ACHN (cell line): Measurements from ENCODE around the gene LRRC4C.
"Not testable (repeated sequence)": the region's sequence is repeated elsewhere in the genome, so short reads cannot be mapped to it uniquely, and the experiment has no call there.

Experiments
- DNase-seq: peaks from one replicate; pipeline ENCODE4 v3.0.0-alpha.2; 2015
- in situ Hi-C: cut with HindIII; loops from 2 replicates; pipeline ENCODE4 v1.10.0; 2017; ENCODE audit warnings: low sequenced_read_pairs, low pct_ligation_motif_present, low pct_unique_long_range_greater_than_20kb

Gene LRRC4C

GRCh38 chr11:40542821-40543220 is 916.6 kb downstream of the LRRC4C start:
- in situ Hi-C loops, result no loop called here
- DNase-seq, result no peak

- no peak for DNase-seq
- in situ Hi-C loops, result no loop called here
These were observed 921.7 kb downstream of the LRRC4C start for GRCh38 chr11:40537734-40538133.

GRCh38 chr11:40522080-40522479 is 937.4 kb downstream of the LRRC4C start:
- DNase-seq, in situ Hi-C loops: not testable (repeated sequence)

- DNase-seq, result no peak
- in situ Hi-C loops, result no loop called here
These were observed 942.3 kb downstream of the LRRC4C start for GRCh38 chr11:40517122-40517521.

- in situ Hi-C loops, result no loop called here
- peak; percentile 35 for DNase-seq
These were observed 945.3 kb downstream of the LRRC4C start for GRCh38 chr11:40514124-40514523.

GRCh38 chr11:40513281-40513680 is 946.2 kb downstream of the LRRC4C start:
- no peak for DNase-seq
- in situ Hi-C loops, result no loop called here

GRCh38 chr11:40508303-40508702 is 951.1 kb downstream of the LRRC4C start:
- DNase-seq, result no peak
- in situ Hi-C loops, result no loop called here

GRCh38 chr11:40506226-40506625 is 953.2 kb downstream of the LRRC4C start:
- in situ Hi-C loops, result no loop called here
- no peak for DNase-seq

GRCh38 chr11:40491341-40491740 is 968.1 kb downstream of the LRRC4C start:
- in situ Hi-C loops, result no loop called here
- no peak for DNase-seq

- in situ Hi-C loops, result no loop called here
- DNase-seq, result no peak
These were observed 991.7 kb downstream of the LRRC4C start for GRCh38 chr11:40467771-40468170.

- in situ Hi-C loops, result no loop called here
These were observed 1014.1 kb downstream of the LRRC4C start for GRCh38 chr11:40445391-40445790.

GRCh38 chr11:40444151-40444550 is 1015.3 kb downstream of the LRRC4C start:
- in situ Hi-C loops, result no loop called here
- no peak for DNase-seq

More at GRCh38 chr11:40445391-40445790, 1014.1 kb downstream of the LRRC4C start:
- DNase-seq, result peak; percentile 72

GRCh38 chr11:40435344-40435743 is 1024.1 kb downstream of the LRRC4C start:
- in situ Hi-C loops, result no loop called here
- DNase-seq, result no peak

GRCh38 chr11:40434926-40435325 is 1024.5 kb downstream of the LRRC4C start:
- in situ Hi-C loops, result no loop called here
- DNase-seq, result no peak

- DNase-seq, result no peak
- in situ Hi-C loops, result no loop called here
These were observed 1027.1 kb downstream of the LRRC4C start for GRCh38 chr11:40432358-40432757.

GRCh38 chr11:40425168-40425567 is 1034.3 kb downstream of the LRRC4C start:
- DNase-seq, result no peak
- in situ Hi-C loops, result no loop called here

GRCh38 chr11:40421208-40421981 is 1038.1 kb downstream of the LRRC4C start:
- in situ Hi-C loops, result no loop called here

GRCh38 chr11:40417627-40418026 is 1041.8 kb downstream of the LRRC4C start:
- no peak for DNase-seq
- in situ Hi-C loops, result no loop called here

More at GRCh38 chr11:40421208-40421981, 1038.1 kb downstream of the LRRC4C start:
- no peak for DNase-seq

GRCh38 chr11:40407355-40407754 is 1052.1 kb downstream of the LRRC4C start:
- no peak for DNase-seq
- in situ Hi-C loops, result no loop called here

GRCh38 chr11:40405614-40406013 is 1053.8 kb downstream of the LRRC4C start:
- DNase-seq, result no peak
- in situ Hi-C loops, result no loop called here
